ENCODE measurements around the gene ARSH. TPM values are rescaled to one million over a fixed set of nuclear protein-coding genes. Genes with fewer than 3 reads are reported as not detected.

ARSH gene
- total RNA-seq (2021) (not detected in 2 replicates), Bru-seq, nascent RNA (not detected), BruChase-seq, experiment 1, labeled RNA remaining after a 2-hour chase (not detected), BruChase-seq, experiment 2, labeled RNA remaining after a 6-hour chase (not detected)
- long read RNA-seq, result 0 reads

GRCh38 chrX:3006495-3006894 is at the start of gene ARSH:
ARSH (plus strand) TSS chrX:3006546; CDS start chrX:3006613, 67 bp downstream.
- H3K36me3 ChIP-seq (ENCODE audit: low read depth), result no peaks in the 10 kb centered on the region
- no peaks in the 10 kb centered on the region for H3K79me2 ChIP-seq (ENCODE audit: low read depth)
- H3K4me1 ChIP-seq (replicated peaks; ENCODE audit: insufficient read depth), result no peaks in the 10 kb centered on the region
- 0 out of 2 replicates have a peak, but pooled peaks cover 4% of the 10 kb centered on the region for H3K9me3 ChIP-seq (ENCODE audit: insufficient read depth, low read depth)
- H4K20me1 ChIP-seq (ENCODE audit: insufficient read depth), result no peaks in the 10 kb centered on the region
- H3K4me3 ChIP-seq, result no peak within 1 kb of the TSS
- H3K27ac ChIP-seq, result no peak within 1 kb of the TSS
- H2AFZ ChIP-seq, result no peak within 1 kb of the TSS
- BruUV-seq (replicated peaks), result no TSS peak
- no peaks in the 10 kb centered on the region for H3K9me2 ChIP-seq (ENCODE audit: insufficient read depth)
- no peak for TF ChIP-seq EZH2 (IDR thresholded peaks at IDR 0.05; ENCODE audit: low read depth)
- no peak for TF ChIP-seq CTCF (conservative IDR thresholded peaks at IDR 0.05)
- no peaks in the 10 kb centered on the region for H3F3A ChIP-seq (ENCODE audit: insufficient read depth, low read depth)
- CTCF ChIA-PET, result no interaction called here
- no peak for DNase-seq
- no peak within 1 kb of the TSS for H3K4me2 ChIP-seq
- POLR2A ChIA-PET (ENCODE audit: unreplicated experiment), result no interaction called here
- H3K27me3 ChIP-seq (ENCODE audit: insufficient read depth, low read depth), result no peaks in the 10 kb centered on the region
- intact Hi-C loops (cut with micrococcal nuclease; ENCODE audit: unreplicated experiment), result no loop called here

- POLR2A ChIA-PET (ENCODE audit: unreplicated experiment), result no interaction called here
- BruUV-seq (replicated peaks), result no TSS peak
- no peak overlapping the region for H3K27ac ChIP-seq
- no peak overlapping the region for H2AFZ ChIP-seq
- no peaks in the 10 kb centered on the region for H3K36me3 ChIP-seq (ENCODE audit: low read depth)
- no peaks in the 10 kb centered on the region for H4K20me1 ChIP-seq (ENCODE audit: insufficient read depth)
- no peaks in the 10 kb centered on the region for H3K9me3 ChIP-seq (ENCODE audit: insufficient read depth, low read depth)
- intact Hi-C loops (cut with micrococcal nuclease; ENCODE audit: unreplicated experiment), result no loop called here
- H3K4me1 ChIP-seq (replicated peaks; ENCODE audit: insufficient read depth), result no peaks in the 10 kb centered on the region
- TF ChIP-seq EZH2 (IDR thresholded peaks at IDR 0.05; ENCODE audit: low read depth), result no peak
- TF ChIP-seq CTCF (conservative IDR thresholded peaks at IDR 0.05), result no peak
- no peaks in the 10 kb centered on the region for H3K9me2 ChIP-seq (ENCODE audit: insufficient read depth)
- no peaks in the 10 kb centered on the region for H3F3A ChIP-seq (ENCODE audit: insufficient read depth, low read depth)
- CTCF ChIA-PET, result no interaction called here
- H3K4me3 ChIP-seq, result no peak overlapping the region
- no peaks in the 10 kb centered on the region for H3K79me2 ChIP-seq (ENCODE audit: low read depth)
- DNase-seq, result no peak
- H3K4me2 ChIP-seq, result no peak overlapping the region
- peaks cover 58% of the 10 kb centered on the region for H3K27me3 ChIP-seq (ENCODE audit: insufficient read depth, low read depth)
These were observed 48.1 kb upstream of the ARSH start for GRCh38 chrX:2958199-2958598.

- Histone ChIP-seq H3K36me3 (ENCODE audit: low read depth) (no peaks in the 10 kb centered on the region), H2AFZ (no peak overlapping the region), H3K4me1 (replicated peaks; ENCODE audit: insufficient read depth) (no peaks in the 10 kb centered on the region), H3F3A (ENCODE audit: insufficient read depth, low read depth) (no peaks in the 10 kb centered on the region), H3K79me2 (ENCODE audit: low read depth) (no peaks in the 10 kb centered on the region), H3K27ac (no peak overlapping the region), H4K20me1 (ENCODE audit: insufficient read depth) (no peaks in the 10 kb centered on the region), H3K4me2 (no peak overlapping the region), H3K9me3 (ENCODE audit: insufficient read depth, low read depth) (no peaks in the 10 kb centered on the region), H3K9me2 (ENCODE audit: insufficient read depth) (no peaks in the 10 kb centered on the region), H3K4me3 (no peak overlapping the region), H3K27me3 (ENCODE audit: insufficient read depth, low read depth) (peaks cover 42% of the 10 kb centered on the region)
- CTCF ChIA-PET, result no interaction called here
- BruUV-seq (replicated peaks), result no TSS peak
- intact Hi-C loops (cut with micrococcal nuclease; ENCODE audit: unreplicated experiment), result no loop called here
- TF ChIP-seq EZH2 (IDR thresholded peaks at IDR 0.05; ENCODE audit: low read depth) (no peak), CTCF (conservative IDR thresholded peaks at IDR 0.05) (no peak)
- POLR2A ChIA-PET (ENCODE audit: unreplicated experiment), result no interaction called here
- no peak for DNase-seq
These were observed 45.4 kb upstream of the ARSH start for GRCh38 chrX:2960861-2961515.

Data from PC-9 (cell line).